NCI-H2081 treated with DMSO at 0.1 percent for 48 hours (cell line): ENCODE measurements around the gene UCK2.

Experiments used
- DNase-seq: peaks from one replicate; lab custom pipeline; 2025; lab: John Stamatoyannopoulos, UW

UCK2 gene

GRCh38 chr1:165880993-165881392 lies 53.6 kb downstream of the UCK2 start:
- DNase-seq: no peak

- no peak for DNase-seq
Observed at GRCh38 chr1:165882168-165882837, 54.9 kb downstream of the UCK2 start.

GRCh38 chr1:165883056-165883455 lies 55.6 kb downstream of the UCK2 start:
- DNase-seq: no peak

- no peak for DNase-seq
Observed at GRCh38 chr1:165884009-165884689, 56.7 kb downstream of the UCK2 start.

GRCh38 chr1:165884690-165885304 lies 57.4 kb downstream of the UCK2 start:
- DNase-seq: no peak

GRCh38 chr1:165885305-165885694 lies 57.9 kb downstream of the UCK2 start:
- no peak for DNase-seq

- no peak for DNase-seq
Observed at GRCh38 chr1:165886193-165886592, 58.8 kb downstream of the UCK2 start.

GRCh38 chr1:165886983-165887382 lies 59.6 kb downstream of the UCK2 start:
- no peak for DNase-seq

GRCh38 chr1:165887877-165888551 lies 60.6 kb downstream of the UCK2 start:
- DNase-seq: no peak

- no peak for DNase-seq
Observed at GRCh38 chr1:165888552-165888920, 61.1 kb downstream of the UCK2 start.

- no peak for DNase-seq
Observed at GRCh38 chr1:165890684-165891083, 63.3 kb downstream of the UCK2 start.

- DNase-seq: no peak
Observed at GRCh38 chr1:165891111-165891860, 63.9 kb downstream of the UCK2 start.

- no peak for DNase-seq
Observed at GRCh38 chr1:165892935-165893334, 65.5 kb downstream of the UCK2 start.

GRCh38 chr1:165893507-165893906 lies 66.1 kb downstream of the UCK2 start:
- no peak for DNase-seq

GRCh38 chr1:165894591-165894990 lies 67.2 kb downstream of the UCK2 start:
- DNase-seq: no peak

GRCh38 chr1:165895451-165895871 lies 68.0 kb downstream of the UCK2 start:
- DNase-seq: no peak

GRCh38 chr1:165896277-165896676 lies 68.9 kb downstream of the UCK2 start:
- DNase-seq: no peak

GRCh38 chr1:165897326-165898303 lies 70.2 kb downstream of the UCK2 start:
- DNase-seq: no peak

- no peak for DNase-seq
Observed at GRCh38 chr1:165898837-165899236, 71.4 kb downstream of the UCK2 start.

GRCh38 chr1:165899461-165899941 lies 72.1 kb downstream of the UCK2 start:
- no peak for DNase-seq
